ENCODE measurements around the gene PLEKHA6.
"Not testable (repeated sequence)": the region's sequence is repeated elsewhere in the genome, so short reads cannot be mapped to it uniquely, and the experiment has no call there.

PLEKHA6 gene

DNA sequence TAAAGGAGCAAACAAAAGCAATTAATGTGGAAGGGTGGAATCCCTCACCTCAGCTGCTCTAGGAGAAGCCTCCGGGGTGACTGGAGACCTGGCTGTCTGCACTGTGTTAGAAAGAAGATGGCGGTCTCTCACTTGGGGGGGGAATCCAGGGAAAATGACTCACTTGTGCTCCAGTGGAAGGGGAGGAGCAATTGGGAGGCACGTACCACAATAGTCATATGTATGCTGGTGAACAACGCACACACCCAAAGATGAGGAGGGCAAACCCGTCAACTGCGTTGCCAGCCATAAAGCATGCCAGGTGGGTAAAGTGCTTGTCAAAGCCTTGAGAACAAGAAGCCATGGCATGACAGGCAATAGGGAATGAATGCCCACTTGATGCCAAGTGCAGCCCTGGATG is 22.1 kb downstream of the PLEKHA6 start:
- no peak for DNase-seq (ENCODE audit: low spot score)

DNA sequence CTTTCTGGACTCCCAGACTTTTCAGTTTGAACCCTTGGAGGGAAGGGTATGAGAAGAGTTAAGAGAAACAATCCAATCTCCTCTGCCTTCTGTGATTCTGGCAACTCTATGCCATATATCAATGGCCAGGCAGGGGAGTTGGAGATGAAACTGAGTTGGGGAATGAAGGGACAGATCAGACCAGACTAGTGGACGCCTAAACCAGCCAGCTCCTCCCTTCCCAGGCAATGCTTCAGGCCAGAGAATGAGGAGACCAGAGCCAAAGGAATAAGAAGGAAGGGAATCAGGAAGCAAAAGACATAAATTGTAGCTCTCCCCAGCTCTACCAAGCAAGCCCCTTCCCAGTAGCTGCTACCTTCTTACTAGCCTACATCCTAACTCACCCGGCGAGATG is 22.7 kb downstream of the PLEKHA6 start:
- DNase-seq (ENCODE audit: low spot score) = no peak

DNA sequence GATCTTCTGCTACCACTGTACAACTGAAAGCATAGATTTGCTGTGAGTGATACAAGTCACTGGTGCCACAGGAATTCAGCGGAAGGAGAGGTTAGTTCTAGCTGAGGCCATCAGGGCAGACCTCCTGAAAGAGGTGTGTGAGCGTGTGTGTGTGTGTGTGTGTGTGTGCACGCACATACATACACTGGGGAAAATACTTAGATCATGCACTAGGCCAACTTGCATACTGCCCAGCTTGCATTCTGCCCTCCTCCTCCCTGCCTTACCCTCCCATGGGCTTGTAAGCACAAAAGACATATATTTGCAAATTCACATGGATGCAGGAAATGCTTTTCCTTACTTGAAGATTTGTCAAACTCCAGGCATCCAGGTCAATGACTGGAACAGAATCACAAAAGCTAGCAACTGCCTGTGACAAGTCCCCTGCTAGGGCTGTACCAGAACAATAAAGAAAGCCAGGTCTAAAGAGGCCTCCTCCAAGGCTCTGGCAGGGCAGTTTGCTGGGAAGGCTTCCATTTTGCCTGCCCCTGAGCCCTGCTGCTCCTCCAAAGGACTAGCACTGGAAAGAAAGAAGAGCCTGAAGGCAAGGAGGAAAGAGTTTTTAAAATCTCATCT is 23.2 kb downstream of the PLEKHA6 start:
- DNase-seq (ENCODE audit: low spot score) = no peak

DNA sequence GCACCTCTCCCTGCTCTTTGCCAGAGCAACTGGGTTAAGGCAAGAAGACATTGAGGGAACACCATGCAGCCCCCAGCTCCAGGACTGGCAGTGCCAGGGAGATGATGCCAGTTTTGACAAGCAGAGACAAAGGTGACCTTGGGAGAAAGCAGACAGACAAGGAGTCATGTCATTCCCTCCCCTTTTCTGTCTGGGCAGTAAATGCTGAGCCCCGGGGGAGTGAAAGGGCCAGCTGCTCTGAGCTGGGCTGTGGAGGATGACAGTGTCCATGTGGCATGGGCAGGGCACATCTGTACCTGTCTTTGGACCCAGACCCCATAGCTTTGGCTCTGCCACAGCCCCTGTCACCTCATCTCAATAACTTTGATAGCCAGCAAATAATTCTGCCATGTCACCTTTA is 24.2 kb downstream of the PLEKHA6 start:
- no peak for DNase-seq (ENCODE audit: low spot score)

DNA sequence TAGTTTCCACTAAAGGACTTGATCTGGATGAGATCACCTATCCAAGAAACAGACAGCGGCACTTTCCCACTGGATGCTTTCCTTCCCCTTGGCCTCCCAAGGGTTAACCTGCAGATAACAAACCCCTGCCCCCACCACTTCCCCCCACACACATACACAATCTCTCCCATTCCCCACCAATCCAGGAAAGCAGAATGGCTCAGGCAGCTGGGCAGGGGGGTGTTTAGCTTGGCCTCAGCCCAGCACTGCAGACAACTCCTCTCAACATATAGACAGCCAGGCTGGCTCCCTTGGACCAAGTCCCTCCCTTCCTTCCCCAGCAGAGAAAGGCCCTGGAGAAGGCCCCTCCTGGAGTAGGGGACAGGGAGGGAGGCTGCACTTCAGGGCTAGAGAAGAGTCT is 24.6 kb downstream of the PLEKHA6 start:
- DNase-seq (ENCODE audit: low spot score) = no peak

DNA sequence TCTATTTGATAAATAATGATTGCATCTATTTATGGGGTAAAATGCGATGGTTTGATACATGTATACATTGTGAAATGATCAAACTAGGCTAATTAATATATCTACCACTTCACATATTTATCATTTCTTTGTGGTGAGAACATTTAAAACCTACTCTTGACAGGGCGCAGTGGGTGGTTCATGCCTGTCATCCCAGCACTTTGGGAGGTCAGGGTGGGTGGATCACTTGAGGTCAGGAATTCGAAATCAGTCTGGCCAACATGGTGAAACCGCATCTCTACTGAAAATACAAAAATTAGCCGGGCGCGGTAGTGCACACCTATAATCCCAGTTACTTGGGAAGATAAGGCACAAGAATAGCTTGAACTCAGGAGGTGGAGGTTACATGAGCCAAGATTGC is 25.3 kb downstream of the PLEKHA6 start:
- DNase-seq (ENCODE audit: low spot score) = no peak

DNA sequence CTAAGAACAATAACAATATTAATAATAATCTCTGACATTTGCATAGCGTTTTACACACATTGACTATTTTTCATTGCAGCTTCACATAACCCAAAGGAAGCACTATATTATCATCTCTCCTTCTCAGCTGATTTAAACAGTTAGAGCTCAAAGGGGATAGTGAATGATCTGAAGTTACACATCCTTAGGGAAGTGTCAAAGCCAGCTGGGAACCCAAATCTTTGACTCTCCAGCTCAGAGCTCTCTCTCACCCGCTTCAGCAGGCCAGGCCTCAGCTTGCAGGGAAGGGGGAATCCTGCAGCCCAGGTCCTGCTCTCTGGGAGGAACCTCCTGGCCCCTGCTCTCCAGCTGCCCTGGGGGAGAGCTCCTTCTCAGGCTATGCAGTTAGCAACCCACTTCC is 26.3 kb downstream of the PLEKHA6 start:
- no peak for DNase-seq (ENCODE audit: low spot score)

DNA sequence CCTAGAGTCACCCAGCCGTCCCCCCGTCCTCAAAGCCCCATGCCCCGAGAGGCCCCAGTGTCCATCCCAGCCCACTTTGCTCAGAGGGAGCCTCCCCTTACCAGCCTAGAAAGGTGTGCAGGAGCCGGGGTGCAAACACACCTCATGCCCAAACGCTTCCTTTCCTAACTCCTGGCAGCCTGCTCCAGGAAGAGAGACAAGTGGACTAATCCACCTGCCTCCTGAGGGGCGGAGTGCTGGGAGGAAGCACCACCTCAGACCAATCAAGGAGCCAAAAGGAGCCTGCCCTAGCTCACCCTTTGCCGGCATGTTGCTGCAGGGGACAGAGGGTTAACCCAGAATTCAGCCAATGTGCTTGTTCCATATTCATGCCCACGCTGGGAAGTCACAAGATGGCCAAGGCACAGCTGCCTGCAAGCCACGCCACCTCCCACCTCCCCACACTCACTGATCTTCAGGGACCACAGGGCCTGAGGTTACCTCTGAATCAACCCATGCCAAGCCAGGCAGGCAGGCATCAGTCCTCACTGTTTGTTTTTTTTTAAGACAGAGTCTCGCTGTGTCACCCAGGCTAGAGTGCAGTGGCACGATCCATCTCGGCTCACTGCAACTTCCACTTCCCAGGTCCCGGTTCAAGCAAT is 27.8 kb downstream of the PLEKHA6 start:
- no peak for DNase-seq (ENCODE audit: low spot score)

DNA sequence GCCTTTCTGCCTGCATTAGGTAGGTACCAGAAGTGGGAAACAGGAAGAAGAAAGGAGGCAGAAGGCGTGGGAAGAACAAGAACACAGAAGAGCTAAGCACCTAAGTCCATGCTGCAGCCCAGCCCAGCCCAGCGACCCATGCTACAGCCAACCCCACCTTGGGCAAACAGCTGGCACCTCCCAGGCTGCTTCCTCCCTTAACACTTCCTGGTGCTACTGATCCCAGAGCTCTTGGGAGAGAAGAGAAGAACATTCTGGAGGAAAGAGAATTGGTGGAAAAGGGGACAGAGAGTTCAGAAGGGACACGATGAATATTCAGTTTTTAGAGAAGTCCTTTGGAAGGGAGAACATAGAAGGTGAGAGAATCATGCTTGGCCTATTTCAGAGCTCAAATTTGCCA is 28.5 kb downstream of the PLEKHA6 start:
- no peak for DNase-seq (ENCODE audit: low spot score)

DNA sequence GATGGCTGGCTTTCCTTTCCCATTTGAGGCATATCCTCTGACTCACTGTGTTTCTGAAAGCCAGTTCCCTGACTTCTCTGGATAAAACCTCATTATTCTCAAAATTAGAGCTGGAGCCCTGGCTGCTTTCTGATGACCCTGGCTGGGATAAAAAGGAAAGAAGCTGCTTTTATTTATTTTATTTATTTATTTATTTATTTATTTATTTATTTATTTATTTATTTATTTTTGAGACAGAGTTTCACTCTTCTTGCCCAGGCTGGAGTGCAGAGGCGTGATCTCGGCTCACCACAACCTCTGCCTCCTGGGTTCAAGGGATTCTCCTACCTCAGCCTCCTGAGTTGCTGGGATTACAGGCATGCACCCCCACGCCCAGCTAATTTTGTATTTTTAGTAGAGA is 31.9 kb downstream of the PLEKHA6 start:
- not testable (repeated sequence) for DNase-seq (ENCODE audit: low spot score)

DNA sequence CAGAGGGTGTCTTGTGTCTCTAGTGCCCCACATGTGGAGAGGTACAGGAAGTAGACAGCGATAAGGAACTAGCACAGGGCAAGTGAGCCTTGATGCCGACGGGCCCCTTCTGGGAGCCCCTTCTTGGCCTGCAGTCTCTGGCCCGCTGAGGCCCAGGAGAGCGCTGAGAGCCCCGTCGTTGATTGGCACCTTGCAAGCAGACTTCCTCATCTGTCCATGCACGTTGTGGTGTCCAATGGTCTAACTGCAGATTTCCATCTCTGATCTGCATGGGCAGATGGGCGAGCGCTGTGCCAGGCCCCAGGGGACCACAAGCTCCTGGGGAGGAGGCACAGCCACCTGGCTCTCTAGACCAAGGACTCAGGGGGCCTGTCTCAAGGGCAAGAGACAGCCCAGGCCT is 32.4 kb downstream of the PLEKHA6 start:
- no peak for DNase-seq (ENCODE audit: low spot score)

DNA sequence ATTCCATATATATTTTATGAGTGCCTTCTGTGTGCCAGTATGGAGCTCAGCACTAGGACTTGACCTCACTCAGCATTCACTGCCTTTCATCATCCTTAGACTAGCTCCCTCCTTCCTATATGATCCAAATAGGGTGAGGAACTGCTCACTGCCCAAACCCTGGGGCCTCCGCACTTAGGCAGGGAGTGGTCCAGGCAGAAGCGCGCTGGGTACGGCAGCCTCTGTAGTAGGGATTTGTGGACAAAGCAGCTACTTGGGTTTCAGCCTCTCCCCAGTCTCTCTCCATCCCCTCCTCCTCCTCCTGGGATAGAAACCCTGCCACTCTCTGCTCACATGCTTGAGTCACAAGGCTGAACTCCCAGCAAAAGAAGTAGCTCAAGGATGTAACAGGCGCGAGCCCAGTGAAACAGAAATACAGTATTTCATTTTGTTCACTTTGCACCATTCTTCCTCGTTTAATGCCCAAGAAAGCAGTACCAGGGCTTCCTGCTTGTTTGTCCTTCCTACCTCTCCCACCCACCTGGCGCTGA is 32.9 kb downstream of the PLEKHA6 start:
- DNase-seq (ENCODE audit: low spot score) = no peak

DNA sequence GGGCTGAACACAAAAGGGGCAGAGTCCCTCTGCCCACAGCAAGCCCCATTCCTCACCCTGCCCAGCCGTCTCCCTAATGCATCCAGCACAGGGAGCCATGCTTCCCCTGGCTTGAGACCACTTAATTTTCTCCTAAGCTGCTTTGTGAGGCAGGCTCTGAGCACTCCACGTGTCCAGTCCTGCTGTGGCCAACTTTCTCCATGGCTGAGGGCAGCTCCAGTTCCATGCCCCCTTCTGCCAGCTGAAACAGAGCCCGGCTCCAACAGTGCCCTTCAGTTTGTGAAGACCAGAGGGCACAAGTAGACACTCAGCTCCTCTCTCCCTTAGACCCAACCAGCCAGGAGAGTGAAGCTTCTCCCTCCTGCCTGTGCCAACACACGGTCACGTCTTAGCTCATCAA is 33.8 kb downstream of the PLEKHA6 start:
- DNase-seq (ENCODE audit: low spot score) = no peak

DNA sequence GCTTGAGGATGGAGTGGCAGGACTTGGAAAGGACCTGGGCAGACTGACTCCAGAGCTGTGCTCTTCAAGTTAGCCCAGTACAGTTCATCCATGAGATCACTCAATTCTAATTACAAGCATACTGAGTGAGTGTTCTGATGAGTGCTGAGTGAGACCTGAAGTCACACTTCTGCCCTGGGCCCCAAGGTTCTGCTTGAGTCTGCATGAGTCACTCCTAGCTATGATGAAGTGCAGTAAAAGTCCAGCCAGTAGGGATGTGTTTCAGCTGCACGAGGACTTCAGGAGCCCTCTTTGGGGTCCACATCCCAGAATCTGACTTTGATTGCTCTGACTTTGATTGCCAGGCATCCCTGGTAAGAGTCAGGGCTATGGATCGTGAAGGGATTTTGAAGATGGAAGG is 35.8 kb downstream of the PLEKHA6 start:
- no peak for DNase-seq (ENCODE audit: low spot score)

DNA sequence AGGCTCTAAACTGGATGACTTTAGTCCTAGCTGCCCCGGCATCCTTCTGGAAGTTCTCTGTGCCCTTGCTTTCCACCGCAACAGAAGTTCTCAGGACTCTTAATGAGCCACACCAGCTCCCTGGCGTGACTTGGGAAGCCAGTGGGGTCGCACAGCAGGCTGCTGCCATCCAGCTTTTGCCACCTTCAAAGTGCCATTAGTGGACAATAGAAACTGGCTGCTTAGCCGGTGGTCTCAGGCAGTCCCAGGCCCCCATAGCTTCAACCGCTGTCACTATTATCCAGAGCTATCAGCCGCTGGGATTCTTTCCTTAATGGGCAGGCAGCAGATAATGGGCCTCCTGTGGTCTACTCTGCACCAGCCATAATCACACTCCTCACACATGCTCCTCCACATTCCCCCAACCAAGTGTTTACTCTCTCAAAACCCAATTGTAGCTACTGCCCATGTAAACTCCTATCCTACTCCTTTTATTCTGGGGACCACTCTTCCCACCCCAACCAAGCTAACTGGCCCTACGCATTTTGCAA is 37.3 kb downstream of the PLEKHA6 start:
- DNase-seq (ENCODE audit: low spot score) = no peak

DNA sequence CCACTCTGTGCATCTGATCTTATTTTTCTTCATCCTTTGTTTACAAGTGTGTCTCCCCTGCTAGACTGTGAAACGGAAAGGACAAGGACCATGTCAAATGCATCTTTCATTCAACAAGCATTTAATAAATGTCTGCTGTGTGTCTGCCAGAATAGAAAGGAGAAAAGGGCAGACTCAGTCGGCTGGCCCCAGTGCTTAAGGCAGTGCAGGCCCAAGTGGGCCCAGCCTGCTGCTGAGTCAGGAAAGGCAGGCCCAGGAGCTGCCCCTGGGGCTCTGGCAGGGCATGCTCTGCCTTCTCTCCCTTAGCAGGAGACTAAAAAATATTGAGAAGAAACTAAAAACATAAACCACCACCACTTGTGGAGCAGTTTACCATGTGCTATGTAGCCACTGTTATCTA is 38.1 kb downstream of the PLEKHA6 start:
- DNase-seq (ENCODE audit: low spot score) = no peak

DNA sequence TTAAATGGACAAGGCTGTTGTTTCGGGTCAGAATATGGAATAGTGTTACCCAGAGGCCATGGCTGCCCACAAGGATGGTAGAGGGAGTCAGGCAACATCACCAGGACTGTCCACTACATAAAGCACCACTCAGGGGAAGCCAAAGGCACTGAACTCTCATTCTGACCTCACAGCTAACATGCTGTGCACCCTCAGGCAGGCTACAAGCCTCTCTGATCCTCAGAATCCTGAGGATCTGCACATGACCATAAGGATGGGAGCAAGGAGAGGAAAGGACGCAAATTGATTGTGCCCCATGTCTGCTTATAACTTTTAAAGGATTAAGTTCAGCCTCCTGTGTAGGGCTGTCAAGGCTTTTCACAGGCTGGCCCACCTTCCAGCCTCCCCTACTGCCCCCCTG is 38.7 kb downstream of the PLEKHA6 start:
- DNase-seq (ENCODE audit: low spot score) = no peak

DNA sequence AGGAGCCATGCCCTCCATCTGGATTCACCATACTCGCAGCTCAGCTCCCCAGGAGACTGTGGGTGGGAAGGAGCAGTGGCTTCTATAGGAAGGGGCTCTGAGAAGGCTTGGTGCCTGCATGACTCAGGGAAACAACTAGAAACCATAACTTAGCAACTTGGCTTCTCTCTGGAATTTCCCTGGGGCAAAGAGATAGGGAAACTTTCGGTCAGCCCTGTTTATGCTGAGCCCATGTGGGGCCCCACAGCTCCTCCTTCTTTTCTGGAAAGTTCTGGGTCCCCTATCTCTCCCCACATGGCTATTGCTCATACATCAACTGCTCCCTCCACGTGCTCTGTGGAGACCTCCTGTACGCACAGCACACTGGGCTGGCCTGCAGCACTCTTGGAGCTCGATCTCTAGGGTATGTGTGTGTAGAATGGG is 39.3 kb downstream of the PLEKHA6 start:
- no peak for DNase-seq (ENCODE audit: low spot score)

DNA sequence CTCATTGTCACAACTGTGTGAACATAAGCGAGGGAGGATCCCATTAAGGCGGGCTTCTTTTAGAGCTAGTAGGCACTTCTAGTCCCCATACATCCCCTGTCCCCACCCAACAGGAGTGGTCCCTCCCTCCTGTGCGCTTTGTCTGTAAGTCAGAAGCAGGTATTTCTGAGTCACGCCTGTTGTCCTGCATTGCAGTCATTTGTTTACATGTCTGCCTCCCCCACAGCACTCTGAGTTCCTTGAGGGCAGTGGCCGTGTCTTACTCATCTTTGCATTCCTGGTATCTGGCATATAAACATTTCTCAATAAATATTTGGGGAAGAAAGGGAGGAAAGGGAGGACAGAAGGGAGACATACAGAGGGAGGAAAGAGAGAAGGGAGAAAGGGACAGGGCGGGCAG is 40.3 kb downstream of the PLEKHA6 start:
- DNase-seq (ENCODE audit: low spot score) = no peak

DNA sequence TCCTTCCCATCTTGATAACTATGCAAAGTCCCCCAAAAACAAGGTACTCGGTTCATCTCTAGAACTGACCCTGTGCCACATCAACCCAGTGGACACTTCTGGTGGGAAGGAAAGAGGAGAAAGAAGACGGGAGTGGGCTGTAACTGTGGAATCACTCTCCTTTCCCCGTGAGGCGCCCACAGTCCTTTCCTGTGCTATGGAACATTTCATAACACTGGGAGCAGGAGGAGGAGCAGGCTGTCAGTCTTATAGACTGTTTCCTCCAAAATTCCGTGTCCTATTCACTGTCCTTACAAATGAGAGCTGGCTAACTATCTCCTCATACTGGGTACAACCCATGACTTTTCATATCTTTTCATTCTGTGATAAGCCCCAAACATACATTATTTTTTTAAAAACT is 40.7 kb downstream of the PLEKHA6 start:
- no peak for DNase-seq (ENCODE audit: low spot score)

DNA sequence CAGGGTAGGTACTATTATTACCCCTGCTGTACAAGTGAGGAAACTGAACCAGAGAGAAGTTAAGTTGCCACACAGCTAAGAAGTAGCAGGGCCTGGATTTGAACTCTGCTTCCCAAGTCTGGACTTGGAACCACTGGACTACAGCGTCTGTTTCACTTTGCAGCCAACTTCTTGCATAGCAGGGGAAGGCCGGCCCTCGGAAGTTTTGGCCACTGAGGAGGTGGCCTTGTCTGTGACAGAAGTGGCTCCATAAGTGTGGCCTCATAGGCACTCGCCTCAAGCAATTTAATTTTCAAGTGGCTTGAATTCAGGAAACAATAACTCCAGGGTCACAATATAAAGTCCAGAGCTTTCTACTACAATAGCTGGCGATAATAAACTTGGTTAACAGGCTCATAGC is 41.4 kb downstream of the PLEKHA6 start:
- no peak for DNase-seq (ENCODE audit: low spot score)

DNA sequence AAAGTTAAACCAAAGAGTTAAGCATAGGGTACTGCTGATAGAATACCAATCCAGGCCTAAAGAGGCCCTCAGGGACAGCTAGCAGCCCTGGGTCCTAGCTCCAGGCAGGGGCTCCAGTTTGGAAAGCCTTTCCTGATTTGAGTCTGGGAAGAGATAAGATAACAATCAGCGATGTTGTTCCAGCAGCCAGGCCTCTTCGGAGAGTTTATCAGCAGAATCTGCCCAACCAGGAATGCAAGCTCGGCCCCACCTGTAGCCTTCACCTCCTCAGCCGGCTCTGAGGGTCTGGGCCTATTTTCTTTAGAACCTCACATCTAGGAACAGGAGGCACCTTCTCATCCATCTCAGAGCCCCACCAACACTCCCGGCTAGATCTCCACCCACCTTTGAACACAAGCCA is 42.6 kb downstream of the PLEKHA6 start:
- DNase-seq (ENCODE audit: low spot score) = no peak

DNA sequence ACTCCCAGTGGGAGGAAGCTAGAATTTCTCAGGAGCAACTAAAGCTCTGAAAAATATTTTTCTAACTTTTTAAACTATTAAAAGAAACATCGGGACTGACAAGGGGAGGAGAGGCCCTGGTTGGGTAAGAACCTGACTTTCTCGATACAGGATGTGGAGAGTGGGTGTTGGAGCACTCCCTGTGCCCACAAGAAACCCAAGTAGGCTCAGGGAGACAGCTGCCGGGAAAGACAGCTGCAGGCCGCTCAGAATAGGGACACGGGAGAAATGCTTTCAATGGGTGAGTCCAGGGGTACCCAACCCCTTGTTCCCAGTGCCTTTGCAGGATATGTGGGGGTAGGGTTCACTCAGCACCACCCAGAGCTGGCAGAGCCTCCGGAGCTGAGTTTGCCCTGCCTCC is 43.6 kb downstream of the PLEKHA6 start:
- DNase-seq (ENCODE audit: low spot score) = no peak

All from left forelimb (tissue), 1 donor.